HepG2 (cell line): ENCODE data around the gene ZNF343. TPM values are rescaled to one million over a fixed set of nuclear protein-coding genes. Genes with fewer than 3 reads are reported as not detected.
A peak's percentile ranks its signal among the peaks of the same experiment; 100 is the strongest.

Experiments used
- MED13 ChIP-seq: sonication (generic); formaldehyde crosslinking; IDR thresholded peaks from 2 replicates; pipeline ENCODE4 v1.5.0; 2020; ENCODE audit warnings: missing genetic modification reagents
- TRAFD1 ChIP-seq: sonication (generic); formaldehyde crosslinking; IDR thresholded peaks from 2 replicates; pipeline ENCODE4 v1.5.1; 2020; ENCODE audit warnings: missing genetic modification reagents, mild to moderate bottlenecking, borderline replicate concordance
- WIZ ChIP-seq: sonication (generic); formaldehyde crosslinking; IDR thresholded peaks from 2 replicates; pipeline ENCODE4 v1.5.1; 2020; ENCODE audit warnings: mild to moderate bottlenecking, missing genetic modification reagents
- ZBTB40 ChIP-seq, 2 experiments: fragments of 450-650 bp in 1 of 2; sonication (generic) in 1 of 2; formaldehyde crosslinking in 1 of 2; IDR thresholded peaks; 2 replicates each; pipeline versions ENCODE4 v1.6.1 to v1.8.0; 2016 to 2022; ENCODE audit warnings: antibody characterized with exemption in 1 of 2, mild to moderate bottlenecking in 1 of 2, missing genetic modification reagents in 1 of 2
- ZSCAN9 ChIP-seq: IDR thresholded peaks from 2 replicates; pipeline ENCODE4 v1.6.1; 2016; ENCODE audit warnings: borderline replicate concordance
- polyA plus RNA-seq, 8 experiments: library from polyadenylated mRNA; depleted of rRNA in 3 of 8; stranded (reverse) in 7 of 8; unstranded in 1 of 8; fragments of >200 nt; fragmentation: Illumina TruSeq in 4 of 8; extraction: Trizol in 4 of 8; gene quantifications; 2 replicates each; pipeline versions ENCODE4 v1.2.1 to v1.2.3, GENCODE V29; 2011 to 2016; ENCODE audit warnings: low read depth in 4 of 8, missing spikeins in 1 of 8, mixed read lengths in 1 of 8; ENCODE audit not compliant: insufficient read depth in 1 of 8
- total RNA-seq, 5 experiments: library from RNA; depleted of rRNA; stranded (reverse); fragments of >200 nt; fragmentation: Illumina TruSeq; extraction: Trizol; gene quantifications; 2 replicates each; pipeline ENCODE4 v1.2.3, GENCODE V29; 2016; ENCODE audit warnings: low read depth in 1 of 5
- TF ChIP-seq, protein P1 (sequence below): sonication (generic); formaldehyde crosslinking; IDR thresholded peaks from 2 replicates; pipeline ENCODE4 v1.4.0; 2020; ENCODE audit warnings: missing genetic modification reagents
- TF ChIP-seq, protein P2 (sequence below): sonication (generic); formaldehyde crosslinking; IDR thresholded peaks from 2 replicates; pipeline ENCODE4 v1.4.0; 2020; ENCODE audit warnings: mild to moderate bottlenecking, missing genetic modification reagents
- TF ChIP-seq, protein P3 (sequence below): sonication (generic); formaldehyde crosslinking; IDR thresholded peaks from 2 replicates; pipeline ENCODE4 v1.4.0; 2020; ENCODE audit warnings: missing genetic modification reagents, borderline replicate concordance

The ZNF343 gene
- total and polyA plus RNA-seq, 2 of the 13 experiments (the other 11 are each of a cell fraction or from before 2014, with no cell fraction given) = 16.4 to 22.1 TPM

GRCh38 chr20:2523919-2524708, 15.4 kb upstream of the ZNF343 start (continued):
- TF ChIP-seq ZBTB40 (IDR thresholded peaks at IDR 0.05) = no peak
- no peak; the same call in 1 of the 2 replicates for TF ChIP-seq ZBTB40 (CRISPR knock-in tag; IDR thresholded peaks at IDR 0.05)
- no peak for TF ChIP-seq TRAFD1 (CRISPR knock-in tag)
- TF ChIP-seq MED13 (CRISPR knock-in tag) = no peak
- TF ChIP-seq, protein P1, sequence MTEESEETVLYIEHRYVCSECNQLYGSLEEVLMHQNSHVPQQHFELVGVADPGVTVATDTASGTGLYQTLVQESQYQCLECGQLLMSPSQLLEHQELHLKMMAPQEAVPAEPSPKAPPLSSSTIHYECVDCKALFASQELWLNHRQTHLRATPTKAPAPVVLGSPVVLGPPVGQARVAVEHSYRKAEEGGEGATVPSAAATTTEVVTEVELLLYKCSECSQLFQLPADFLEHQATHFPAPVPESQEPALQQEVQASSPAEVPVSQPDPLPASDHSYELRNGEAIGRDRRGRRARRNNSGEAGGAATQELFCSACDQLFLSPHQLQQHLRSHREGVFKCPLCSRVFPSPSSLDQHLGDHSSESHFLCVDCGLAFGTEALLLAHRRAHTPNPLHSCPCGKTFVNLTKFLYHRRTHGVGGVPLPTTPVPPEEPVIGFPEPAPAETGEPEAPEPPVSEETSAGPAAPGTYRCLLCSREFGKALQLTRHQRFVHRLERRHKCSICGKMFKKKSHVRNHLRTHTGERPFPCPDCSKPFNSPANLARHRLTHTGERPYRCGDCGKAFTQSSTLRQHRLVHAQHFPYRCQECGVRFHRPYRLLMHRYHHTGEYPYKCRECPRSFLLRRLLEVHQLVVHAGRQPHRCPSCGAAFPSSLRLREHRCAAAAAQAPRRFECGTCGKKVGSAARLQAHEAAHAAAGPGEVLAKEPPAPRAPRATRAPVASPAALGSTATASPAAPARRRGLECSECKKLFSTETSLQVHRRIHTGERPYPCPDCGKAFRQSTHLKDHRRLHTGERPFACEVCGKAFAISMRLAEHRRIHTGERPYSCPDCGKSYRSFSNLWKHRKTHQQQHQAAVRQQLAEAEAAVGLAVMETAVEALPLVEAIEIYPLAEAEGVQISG = peak; percentile 88
- TF ChIP-seq, protein P2, sequence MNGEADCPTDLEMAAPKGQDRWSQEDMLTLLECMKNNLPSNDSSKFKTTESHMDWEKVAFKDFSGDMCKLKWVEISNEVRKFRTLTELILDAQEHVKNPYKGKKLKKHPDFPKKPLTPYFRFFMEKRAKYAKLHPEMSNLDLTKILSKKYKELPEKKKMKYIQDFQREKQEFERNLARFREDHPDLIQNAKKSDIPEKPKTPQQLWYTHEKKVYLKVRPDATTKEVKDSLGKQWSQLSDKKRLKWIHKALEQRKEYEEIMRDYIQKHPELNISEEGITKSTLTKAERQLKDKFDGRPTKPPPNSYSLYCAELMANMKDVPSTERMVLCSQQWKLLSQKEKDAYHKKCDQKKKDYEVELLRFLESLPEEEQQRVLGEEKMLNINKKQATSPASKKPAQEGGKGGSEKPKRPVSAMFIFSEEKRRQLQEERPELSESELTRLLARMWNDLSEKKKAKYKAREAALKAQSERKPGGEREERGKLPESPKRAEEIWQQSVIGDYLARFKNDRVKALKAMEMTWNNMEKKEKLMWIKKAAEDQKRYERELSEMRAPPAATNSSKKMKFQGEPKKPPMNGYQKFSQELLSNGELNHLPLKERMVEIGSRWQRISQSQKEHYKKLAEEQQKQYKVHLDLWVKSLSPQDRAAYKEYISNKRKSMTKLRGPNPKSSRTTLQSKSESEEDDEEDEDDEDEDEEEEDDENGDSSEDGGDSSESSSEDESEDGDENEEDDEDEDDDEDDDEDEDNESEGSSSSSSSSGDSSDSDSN = peak; percentile 86
- no peak for TF ChIP-seq WIZ (CRISPR knock-in tag)
- TF ChIP-seq ZSCAN9 (CRISPR knock-in tag) = 0 out of 2 replicates have a peak, but pooled peaks have one; percentile 32
- TF ChIP-seq, protein P3, sequence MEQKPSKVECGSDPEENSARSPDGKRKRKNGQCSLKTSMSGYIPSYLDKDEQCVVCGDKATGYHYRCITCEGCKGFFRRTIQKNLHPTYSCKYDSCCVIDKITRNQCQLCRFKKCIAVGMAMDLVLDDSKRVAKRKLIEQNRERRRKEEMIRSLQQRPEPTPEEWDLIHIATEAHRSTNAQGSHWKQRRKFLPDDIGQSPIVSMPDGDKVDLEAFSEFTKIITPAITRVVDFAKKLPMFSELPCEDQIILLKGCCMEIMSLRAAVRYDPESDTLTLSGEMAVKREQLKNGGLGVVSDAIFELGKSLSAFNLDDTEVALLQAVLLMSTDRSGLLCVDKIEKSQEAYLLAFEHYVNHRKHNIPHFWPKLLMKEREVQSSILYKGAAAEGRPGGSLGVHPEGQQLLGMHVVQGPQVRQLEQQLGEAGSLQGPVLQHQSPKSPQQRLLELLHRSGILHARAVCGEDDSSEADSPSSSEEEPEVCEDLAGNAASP = no peak
